Astrocyte of the cerebellum (primary cell): ENCODE data around the gene ETFBKMT.

Experiments used
- DNase-seq: peaks from one replicate; pipeline ENCODE4 v3.0.0-alpha.2; 2011; ENCODE audit warnings: low read depth
- H3K4me3 ChIP-seq: 2 replicates; pipeline ENCODE4 v1.5.1; 2011; ENCODE audit warnings: mild to moderate bottlenecking, low read depth, low read length, moderate library complexity
- CTCF ChIP-seq: IDR thresholded peaks from 2 replicates; pipeline ENCODE4 v1.5.1; 2012; ENCODE audit warnings: low read length, low read depth, moderate library complexity, mild to moderate bottlenecking; ENCODE audit errors: missing control alignments
- in situ Hi-C: cut with HindIII; loops from 2 replicates; pipeline ENCODE4 v1.10.0; 2017; ENCODE audit warnings: low sequenced_read_pairs

Gene ETFBKMT

GRCh38 chr12:31634620-31635019 is 24.9 kb upstream of the ETFBKMT start:
- no peak for DNase-seq
- TF ChIP-seq CTCF = no peak
- H3K4me3 ChIP-seq = no peak overlapping the region
- in situ Hi-C loops = no loop called here

- in situ Hi-C loops = no loop called here
- no peak for TF ChIP-seq CTCF
- no peak overlapping the region for H3K4me3 ChIP-seq
- no peak for DNase-seq
Measured at GRCh38 chr12:31641509-31642090, 17.9 kb upstream of the ETFBKMT start.

GRCh38 chr12:31644536-31644935 is 15.0 kb upstream of the ETFBKMT start:
- TF ChIP-seq CTCF = no peak
- no peak overlapping the region for H3K4me3 ChIP-seq
- DNase-seq = no peak
- in situ Hi-C loops = no loop called here

GRCh38 chr12:31645924-31646323 is 13.6 kb upstream of the ETFBKMT start:
- H3K4me3 ChIP-seq = no peak overlapping the region
- in situ Hi-C loops = no loop called here

GRCh38 chr12:31647086-31647491 is 12.4 kb upstream of the ETFBKMT start:
- no peak for DNase-seq
- TF ChIP-seq CTCF = no peak
- in situ Hi-C loops = no loop called here
- H3K4me3 ChIP-seq = no peak overlapping the region

More at GRCh38 chr12:31645924-31646323, 13.6 kb upstream of the ETFBKMT start:
- TF ChIP-seq CTCF = no peak
- no peak for DNase-seq

- no peak overlapping the region for H3K4me3 ChIP-seq
- in situ Hi-C loops = loop anchor here (5.0 to 25.0 kb wide), 2 partner anchors 76 to 1011 kb away; partner anchors contain the start of gene AMN1
- no peak for DNase-seq
- no peak for TF ChIP-seq CTCF
Measured at GRCh38 chr12:31650918-31651317, 8.6 kb upstream of the ETFBKMT start.
